Skeletal muscle cell (primary cell): Measurements from ENCODE around the gene SQOR.
A peak's percentile ranks its signal among the peaks of the same experiment; 100 is the strongest.

ENCODE experiments used
- DNase-seq: peaks from one replicate; pipeline ENCODE4 v3.0.0-alpha.2; 2010; ENCODE audit warnings: low read depth
- H3K4me3 ChIP-seq: 2 replicates; pipeline ENCODE4 v1.5.1; 2011; ENCODE audit warnings: low read depth, mild to moderate bottlenecking, control low read depth, low read length, moderate library complexity

The SQOR gene

DNA sequence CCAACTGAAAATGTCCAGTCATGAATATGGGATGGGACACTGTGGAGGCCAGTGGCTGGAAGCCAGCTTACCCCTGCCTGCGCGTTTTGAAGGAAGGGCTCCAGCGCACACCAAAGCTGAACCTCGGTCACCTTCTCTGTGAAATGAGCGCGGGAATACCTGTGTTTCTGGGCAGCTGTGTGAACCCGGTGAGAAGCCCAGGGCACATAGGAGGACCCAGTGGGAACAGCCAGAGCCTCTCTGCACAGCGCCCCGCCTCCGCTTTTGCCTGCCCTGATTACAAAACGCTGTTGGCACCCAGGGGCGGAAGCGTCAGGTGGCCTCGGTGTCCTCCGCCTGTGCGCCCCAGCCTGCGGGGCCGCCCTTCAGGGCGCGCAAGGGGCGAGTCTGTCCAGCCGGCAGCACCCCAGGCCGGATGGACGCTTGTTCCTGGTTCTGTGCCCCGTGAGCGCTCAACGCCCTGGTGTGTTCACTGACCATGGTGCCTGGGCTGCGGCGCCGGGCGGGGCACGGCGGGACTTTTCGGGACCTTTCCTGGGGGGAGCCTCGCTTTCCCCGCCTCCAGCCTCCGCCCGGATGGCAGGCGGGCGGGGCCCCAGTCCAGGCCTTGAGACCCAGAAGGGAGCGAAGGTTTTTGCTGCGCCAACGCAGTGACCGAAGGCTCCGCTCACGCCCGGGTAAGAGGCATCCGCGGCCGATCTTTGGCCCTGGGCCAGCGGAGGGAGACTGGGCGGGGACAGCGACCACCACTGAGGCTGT is at the start of gene SQOR:
TSS of gene SQOR (plus strand) at position 598 of the 759 bp plus-strand sequence. CDS start 23,895 bp downstream, outside the sequence.
- no peak for DNase-seq
- peak within 1 kb of the TSS; percentile 61 for H3K4me3 ChIP-seq

DNA sequence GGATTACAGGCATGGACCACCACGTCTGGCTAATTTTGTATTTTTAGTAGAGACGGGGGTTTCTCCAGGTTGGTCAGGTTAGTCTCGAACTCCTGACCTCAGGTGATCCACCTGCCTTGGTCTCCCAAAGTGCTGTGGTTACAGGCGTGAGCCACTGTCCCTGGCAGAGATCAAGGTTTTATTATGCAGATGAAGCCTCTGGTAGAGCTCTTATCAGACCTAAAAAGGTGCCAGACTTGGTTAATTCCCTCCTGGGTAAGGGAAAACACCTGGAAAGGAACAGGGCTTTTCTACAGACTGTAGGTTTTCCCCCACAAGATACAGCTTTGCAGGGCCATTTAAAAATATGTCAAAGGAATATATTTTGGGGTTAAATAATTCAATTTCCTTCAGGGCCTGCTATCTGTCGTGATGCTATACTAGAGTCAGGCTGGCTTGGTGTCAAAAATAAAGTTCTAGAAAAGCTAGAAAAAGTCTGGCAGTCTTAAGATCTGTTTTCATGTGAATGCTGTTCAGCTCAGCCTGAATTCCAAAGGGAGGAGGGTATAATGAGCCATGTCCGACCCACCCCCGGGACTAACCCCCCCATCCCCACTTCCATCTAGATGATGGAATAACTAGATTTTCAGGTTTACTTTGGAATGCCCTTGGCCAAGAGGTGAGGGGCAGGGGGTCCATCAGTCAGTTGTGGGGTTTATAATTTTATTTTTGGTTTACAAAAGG is 49.6 kb upstream of the SQOR start:
- DNase-seq: no peak
- no peak overlapping the region for H3K4me3 ChIP-seq

DNA sequence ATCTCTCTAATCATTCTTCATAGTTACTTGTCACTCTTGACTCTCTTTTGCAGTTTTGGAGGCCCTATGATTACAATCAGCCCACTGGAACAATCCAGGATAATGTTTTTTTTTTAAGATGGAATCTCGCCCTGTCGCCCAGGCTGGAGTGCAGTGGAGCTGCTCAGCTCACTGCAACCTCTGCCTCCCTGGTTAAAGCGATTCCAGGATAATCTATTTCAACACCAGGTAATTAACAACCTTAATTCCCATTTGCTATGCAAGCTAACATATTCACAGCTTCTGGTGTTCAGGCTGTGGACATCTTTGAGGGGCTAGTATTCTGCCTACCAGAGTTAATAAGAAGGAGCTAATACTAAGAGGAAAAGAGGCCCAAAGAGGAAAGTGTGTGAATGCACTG is 48.7 kb upstream of the SQOR start:
- DNase-seq: no peak
- H3K4me3 ChIP-seq: peak overlapping the region; percentile 67

DNA sequence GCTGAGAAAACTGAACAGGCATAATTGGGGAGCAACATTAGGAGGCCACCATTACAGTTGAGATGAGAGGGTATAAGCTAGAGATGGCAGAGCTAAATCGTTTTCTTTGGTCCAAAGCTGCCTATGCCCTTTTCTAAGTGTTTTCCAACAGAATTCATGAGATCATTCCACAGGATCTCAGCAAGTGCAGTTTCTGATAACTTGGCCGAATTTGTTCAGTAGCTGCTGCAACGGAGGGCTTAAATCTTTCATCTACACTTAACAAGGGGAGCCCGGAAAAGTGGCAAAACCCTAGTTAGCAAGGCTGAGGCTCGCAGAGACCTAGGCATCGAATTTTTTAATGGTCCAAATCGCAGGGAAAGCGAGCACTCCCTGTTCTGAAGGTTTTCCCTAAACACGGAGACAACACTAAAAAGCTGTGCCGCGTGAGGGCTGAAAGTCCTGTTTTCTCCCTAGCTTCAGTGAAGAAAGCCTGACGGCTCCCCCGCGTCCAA is 48.2 kb upstream of the SQOR start:
- DNase-seq: no peak
- peak overlapping the region; percentile 67 for H3K4me3 ChIP-seq

DNA sequence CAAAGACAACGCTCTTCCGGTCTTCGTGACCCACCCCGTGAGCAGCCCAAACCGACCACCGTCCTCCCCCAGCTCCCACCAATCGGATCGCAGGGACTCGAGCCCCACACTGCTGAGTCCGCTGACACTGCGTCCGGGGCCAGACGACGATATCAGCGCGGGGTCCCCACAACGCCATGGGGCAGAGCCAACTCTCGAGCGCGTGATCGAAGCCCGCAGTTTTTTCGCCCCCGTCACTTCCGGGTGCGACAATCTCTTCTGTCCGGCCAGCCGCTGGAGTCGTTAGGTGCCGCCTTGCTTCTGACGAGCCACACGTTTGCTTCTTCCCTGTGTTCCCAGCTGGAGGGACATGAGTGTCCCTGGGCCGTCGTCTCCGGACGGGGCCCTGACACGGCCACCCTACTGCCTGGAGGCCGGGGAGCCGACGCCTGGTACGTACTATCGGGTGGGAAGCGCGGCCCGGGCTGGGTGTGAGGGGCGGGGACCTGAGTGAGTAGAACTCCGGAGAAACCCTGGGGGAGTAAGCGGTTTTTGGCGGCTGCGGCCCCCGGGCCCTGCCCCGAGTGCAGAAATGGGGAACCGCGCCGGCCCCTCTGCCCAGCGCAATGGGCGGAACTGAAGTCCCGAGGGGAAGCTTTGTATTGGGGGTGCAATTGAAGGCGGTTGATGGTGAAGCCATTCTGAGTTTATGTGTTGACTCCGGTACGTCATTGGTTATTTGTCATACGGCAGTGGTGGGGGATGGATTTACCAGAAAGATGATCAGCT is 47.5 kb upstream of the SQOR start, which contains the start of gene BLOC1S6:
TSS of gene BLOC1S6 (plus strand) at position 285 of the 768 bp plus-strand sequence. CDS start at position 350, 65 bp downstream.
- H3K4me3 ChIP-seq: peak within 1 kb of the TSS; percentile 67
- DNase-seq: peak; percentile 67

DNA sequence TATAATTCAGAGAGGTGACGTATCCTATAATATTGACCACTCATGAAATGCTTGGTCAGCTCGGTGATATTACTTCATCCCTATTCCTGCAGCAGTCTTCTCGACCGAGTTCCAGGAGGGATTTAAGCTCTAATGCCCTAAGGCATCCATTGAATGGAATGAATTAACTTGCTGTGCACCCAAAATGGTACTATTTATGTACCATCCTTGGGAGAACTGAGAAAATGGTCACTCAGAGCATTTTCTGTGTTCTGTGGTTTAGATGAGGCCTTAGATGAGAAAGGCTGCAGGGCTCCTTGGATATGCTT is 47.0 kb upstream of the SQOR start:
- peak overlapping the region; percentile 67 for H3K4me3 ChIP-seq
- no peak for DNase-seq

DNA sequence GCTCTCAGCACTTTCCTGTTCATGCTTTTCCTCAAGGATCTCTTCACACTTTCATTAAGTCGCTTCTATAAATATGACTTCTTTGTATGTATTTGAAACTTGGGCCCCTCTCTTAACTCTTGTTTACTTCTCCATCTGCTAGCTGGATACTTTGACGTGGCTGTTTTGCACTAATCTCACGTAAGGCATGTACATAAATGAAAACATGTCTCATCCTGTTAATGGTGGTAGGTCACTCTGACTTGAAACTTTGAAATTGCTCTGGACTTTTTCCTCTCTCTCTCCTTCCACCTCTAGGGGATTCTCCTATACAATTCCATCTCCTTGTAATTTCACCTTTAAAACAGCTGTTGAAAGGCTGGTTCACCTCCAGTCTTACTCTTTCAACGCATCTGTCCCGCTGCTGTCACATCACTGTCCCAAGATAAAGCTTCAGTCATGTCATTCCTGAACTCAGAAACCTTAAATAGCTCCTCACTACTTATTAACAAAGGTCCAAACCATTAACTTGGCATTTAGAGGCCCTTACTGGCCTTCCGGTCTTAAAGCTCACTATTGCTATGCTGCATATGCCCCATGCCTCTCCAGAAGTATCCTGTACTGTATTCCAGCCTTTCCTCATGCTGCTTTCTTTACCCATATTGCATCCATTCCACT is 46.5 kb upstream of the SQOR start:
- peak overlapping the region; percentile 67 for H3K4me3 ChIP-seq
- DNase-seq: no peak

DNA sequence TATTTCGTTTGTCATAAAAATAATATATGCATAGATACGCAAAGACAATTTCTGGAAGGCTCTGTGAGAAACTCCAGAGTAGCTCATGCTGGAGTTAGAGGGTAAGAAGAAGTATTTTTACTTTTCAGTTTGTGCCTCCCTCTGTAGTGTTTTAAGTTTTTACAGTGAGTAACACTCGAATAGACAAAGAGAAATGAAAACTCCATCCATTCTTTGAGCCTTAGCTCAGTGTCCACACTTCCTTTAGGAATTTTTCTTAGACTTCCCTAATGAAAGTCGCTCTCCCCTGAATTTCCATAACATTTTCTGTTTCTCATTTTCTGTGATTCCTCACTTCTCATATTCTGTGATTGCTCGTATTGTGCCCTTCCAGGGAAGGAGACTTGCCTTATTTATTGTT is 45.6 kb upstream of the SQOR start:
- peak overlapping the region; percentile 67 for H3K4me3 ChIP-seq
- DNase-seq: no peak

DNA sequence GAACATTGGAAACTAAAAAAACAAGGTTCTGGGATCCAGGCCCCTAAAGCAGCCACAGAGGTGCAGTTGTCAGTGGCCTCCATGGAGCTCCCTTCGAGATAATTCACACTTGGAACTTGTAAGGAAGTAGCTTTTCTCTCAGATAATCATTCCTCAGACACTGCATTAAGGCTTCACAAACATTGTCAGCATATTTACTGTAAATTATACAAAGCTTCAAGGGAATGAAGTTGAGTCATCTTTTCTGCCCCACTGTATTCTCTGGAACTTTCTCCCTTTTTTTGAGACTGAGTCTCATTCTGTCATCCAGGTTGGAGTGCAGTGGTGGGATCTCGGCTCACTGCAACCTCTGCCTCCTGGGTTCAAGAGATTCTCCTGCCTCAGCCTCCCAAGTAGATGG is 40.5 kb upstream of the SQOR start:
- H3K4me3 ChIP-seq: no peak overlapping the region
- no peak for DNase-seq

DNA sequence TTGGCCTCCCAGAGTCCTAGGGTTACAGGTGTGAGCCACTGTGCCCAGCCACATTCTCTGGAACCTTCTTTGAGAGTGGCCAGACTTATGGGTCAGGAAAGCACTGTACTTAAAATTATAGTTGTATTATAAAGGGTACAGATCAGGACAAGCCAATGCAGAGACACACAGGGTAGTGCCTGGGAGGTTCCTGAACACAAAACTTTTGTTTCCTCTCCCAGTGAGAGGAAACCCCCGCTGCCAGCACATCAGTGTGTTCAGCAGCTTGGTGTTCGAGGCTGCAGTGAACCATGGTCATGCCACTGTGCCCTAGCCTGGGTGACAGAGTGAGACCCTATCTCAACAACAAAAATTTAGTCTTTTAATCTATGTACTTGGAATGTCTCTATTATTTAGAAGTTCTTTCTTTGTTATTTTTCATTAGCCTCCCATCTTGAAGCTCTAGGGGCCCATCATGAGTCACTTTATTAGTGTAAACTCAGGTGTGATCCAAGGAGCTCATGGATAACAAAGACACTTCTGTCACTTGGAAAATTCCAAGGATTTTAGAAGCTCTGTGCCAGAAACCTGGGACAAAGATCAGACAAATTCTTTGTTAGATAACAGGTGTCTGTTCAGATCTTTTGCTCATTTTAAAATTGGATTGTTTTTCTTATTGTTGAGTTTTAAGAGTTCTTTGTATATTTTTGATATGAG is 39.8 kb upstream of the SQOR start:
- no peak overlapping the region for H3K4me3 ChIP-seq
- no peak for DNase-seq

DNA sequence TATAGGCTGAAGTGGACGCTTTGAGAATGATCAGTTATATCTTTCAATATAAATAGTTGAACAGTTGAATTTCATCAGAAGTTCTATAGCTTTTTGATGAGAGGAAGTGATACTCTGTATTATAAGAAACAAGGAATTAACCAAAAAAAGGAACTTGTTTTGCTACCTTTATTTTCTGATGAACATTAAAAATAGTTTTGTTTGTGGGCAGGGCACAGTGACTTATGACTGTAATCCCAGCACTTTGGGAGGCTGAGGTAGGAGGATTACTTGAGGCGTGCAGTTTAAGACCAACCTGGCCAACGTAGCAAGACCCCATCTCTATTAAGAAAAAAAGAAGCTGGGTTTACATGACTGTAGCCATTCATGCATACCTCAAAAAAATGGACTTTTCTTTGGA is 30.9 kb upstream of the SQOR start:
- H3K4me3 ChIP-seq: no peak overlapping the region
- no peak for DNase-seq

DNA sequence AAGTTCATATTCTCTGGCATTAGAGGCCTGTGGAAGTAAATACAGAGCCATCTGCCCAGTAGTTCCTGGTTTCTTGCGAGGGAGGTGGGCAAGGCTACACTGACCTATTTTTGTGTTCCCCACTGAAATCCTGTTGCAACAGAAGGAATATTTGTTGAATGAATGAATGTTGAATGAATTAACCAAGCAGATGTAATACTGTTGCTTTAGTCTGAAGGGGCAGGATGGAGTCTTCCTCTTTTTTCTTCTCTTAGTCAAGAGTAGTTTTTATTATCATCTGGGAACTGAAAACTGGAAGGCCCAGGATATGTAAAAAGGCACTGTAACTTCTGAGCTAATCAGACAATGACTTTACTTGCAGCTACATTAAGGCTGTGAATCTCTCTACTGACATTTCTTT is 30.5 kb upstream of the SQOR start:
- no peak overlapping the region for H3K4me3 ChIP-seq

DNA sequence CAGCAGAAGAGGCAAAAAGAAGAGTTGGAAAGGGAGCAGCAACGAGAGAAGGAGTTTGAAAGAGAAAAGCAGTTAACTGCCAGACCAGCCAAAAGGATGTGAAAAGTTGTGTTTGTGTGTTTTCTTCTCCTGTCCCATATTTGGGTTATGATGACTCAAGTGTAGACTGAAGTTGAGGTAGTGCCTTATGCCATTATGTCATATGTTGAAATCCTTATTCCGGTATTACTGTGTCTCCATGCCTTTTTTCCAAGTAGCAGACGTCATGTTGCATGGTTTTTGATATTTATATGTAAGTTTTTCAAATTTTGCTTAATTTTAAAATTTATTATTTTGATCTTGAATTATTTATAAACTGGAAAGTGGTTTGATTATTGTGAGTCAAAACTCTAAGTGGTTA is 28.4 kb upstream of the SQOR start:
- H3K4me3 ChIP-seq: no peak overlapping the region
- no peak for DNase-seq

More for the DNA sequence above, 30.5 kb upstream of the SQOR start:
- no peak for DNase-seq

DNA sequence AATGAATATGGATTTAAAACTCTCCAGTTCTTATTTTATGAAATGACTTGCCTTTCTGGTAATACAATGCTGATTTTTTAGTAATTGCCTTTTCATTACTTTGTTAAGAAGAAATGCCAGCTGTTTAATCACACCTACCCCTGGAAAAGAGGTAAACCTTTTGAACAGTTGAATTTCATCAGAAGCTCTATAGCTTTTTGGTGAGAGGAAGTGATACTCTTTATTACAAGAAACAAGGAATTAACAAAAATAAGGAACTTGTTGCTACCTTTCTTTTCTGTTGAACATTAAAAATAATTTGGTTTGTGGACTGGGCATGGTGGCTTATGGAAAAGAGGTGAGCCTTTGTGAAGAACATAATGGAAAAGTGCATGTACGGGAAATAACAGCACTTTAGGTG is 28.0 kb upstream of the SQOR start:
- no peak overlapping the region for H3K4me3 ChIP-seq
- no peak for DNase-seq

DNA sequence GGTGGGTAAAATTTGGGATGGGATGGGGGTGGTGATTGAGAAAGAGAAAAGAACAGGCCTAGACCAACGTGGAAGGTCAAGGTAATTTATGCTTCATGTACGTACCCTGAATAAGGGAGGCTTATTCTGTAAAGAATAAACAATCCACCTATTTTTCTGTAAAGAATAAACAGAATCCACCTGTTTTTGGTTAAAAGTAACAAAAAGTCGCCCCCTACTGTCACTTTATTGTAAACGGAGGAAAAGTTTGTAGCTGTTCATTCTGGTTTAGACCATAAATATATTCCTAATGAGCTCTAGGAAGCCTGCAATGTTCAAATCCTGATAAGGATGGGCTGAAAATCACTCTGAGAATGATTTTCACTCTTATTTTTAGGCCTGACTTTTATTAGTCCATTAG is 23.5 kb upstream of the SQOR start:
- DNase-seq: no peak

DNA sequence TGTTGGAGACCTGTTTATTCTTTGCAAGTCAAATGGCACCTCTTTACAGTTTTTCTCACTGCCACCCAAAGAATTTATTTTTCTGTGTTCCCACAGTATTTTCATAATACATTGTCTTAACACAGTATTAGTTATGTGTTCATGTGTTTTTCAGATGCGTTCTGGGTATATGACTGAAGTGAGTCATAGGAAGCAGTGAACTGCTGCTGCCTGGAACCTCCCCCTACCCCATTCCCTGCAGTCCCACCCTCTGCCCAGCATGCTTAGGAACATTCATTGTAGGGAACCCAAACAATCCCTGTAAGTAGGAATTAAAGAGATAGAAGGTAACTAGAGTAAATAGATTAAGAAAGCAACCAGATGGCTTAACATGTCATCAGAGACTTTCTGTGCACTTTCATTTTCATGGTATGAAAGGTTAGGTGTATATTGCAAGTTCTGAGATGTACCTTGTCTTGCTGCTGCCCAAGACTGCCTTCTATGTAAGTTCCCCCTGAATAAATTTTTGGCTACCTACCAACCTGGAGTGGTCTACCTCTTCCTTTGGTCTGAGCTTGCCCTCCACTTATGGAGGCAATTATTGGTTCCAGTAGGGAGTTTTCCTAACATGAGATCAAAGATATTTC is 21.9 kb upstream of the SQOR start:
- peak; percentile 45 for DNase-seq
- H3K4me3 ChIP-seq: no peak overlapping the region

More for the DNA sequence above, 23.5 kb upstream of the SQOR start:
- no peak overlapping the region for H3K4me3 ChIP-seq

DNA sequence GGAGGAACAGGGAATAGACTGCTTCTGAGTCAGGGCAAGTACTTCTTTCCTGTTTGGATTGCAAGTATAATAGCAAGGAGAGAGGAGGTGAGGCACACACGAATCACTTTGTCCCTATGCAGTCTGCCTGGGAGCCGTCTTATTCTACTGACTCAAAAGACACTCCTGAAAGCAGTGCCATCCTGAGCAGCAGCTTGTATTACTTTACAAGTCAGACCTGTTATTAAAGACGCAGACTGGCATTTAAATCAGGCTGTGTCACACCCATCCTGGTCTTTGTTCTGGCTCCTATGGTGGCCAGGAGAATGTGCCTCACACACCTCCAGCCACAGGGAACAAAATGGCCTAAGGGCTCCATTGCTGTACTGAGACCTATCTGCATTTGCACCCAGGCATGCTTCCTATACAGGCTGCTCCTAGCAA is 17.9 kb upstream of the SQOR start:
- DNase-seq: no peak
- H3K4me3 ChIP-seq: no peak overlapping the region

DNA sequence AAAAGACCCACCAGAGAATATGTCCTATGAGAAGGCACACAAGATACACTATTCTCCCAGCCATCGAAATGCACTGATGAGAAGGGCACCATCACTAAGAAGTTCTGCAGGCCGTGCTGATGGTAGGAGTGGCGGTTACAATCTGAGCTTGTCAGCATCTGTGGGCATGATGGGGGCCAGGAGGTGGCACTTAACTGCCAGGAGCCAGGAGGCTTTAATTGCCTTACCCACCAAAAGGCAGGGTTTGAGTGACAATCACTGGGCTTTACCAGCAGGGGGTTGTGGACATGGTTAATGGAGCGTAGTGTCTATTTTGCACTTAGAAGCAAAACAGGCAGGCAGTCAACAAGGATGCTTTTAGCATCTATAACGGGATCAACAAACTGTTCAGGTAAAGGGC is 16.0 kb upstream of the SQOR start:
- no peak for DNase-seq
- no peak overlapping the region for H3K4me3 ChIP-seq

DNA sequence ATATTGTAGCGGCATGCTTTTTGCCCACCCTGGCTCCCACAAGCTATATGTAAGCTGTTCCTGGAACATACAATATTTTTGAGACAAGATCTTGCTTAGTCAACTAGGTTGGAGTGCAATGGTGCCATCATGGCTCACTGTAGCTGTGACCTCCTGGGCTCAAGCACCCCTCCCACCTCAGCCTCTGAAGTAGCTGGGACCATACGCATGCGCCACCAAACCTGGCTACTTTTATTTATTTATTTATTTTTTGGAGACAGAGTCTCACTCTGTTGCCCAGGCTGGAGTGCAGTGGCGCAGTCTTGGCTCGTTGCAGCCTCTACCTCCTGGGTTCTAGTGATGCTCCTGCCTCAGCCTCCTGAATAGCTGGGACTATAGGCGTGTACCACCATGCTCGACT is 6.7 kb upstream of the SQOR start:
- DNase-seq: no peak

More for the DNA sequence above, 6.7 kb upstream of the SQOR start:
- H3K4me3 ChIP-seq: no peak overlapping the region
